GM18526 (cell line): Measurements from ENCODE around the gene CYBB.

ENCODE experiments used
- POLR2A ChIP-seq: IDR thresholded peaks from 3 replicates; pipeline ENCODE4 v1.6.1; 2011; ENCODE audit not compliant: insufficient read length; ENCODE audit errors: extremely low read depth

The CYBB gene

DNA sequence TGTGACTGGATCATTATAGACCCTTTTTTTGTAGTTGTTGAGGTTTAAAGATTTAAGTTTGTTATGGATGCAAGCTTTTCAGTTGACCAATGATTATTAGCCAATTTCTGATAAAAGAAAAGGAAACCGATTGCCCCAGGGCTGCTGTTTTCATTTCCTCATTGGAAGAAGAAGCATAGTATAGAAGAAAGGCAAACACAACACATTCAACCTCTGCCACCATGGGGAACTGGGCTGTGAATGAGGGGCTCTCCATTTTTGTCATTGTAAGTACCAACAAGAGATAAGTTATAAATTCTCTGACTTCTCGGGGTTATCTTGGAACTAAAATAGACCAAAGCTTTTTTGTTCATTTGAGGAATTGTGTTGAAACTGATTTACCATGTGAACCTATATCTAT lies at the start of gene CYBB:
CYBB (plus strand) TSS at position 203 of the 400 bp plus-strand sequence; CDS start at position 222, 19 bp downstream.
- peak; percentile 41 for TF ChIP-seq POLR2A

- TF ChIP-seq POLR2A: no peak
Observed at GRCh38 chrX:37745354-37745753, 34.5 kb upstream of the CYBB start.

- no peak for TF ChIP-seq POLR2A
Observed at GRCh38 chrX:37745835-37746217, 34.0 kb upstream of the CYBB start.

DNA sequence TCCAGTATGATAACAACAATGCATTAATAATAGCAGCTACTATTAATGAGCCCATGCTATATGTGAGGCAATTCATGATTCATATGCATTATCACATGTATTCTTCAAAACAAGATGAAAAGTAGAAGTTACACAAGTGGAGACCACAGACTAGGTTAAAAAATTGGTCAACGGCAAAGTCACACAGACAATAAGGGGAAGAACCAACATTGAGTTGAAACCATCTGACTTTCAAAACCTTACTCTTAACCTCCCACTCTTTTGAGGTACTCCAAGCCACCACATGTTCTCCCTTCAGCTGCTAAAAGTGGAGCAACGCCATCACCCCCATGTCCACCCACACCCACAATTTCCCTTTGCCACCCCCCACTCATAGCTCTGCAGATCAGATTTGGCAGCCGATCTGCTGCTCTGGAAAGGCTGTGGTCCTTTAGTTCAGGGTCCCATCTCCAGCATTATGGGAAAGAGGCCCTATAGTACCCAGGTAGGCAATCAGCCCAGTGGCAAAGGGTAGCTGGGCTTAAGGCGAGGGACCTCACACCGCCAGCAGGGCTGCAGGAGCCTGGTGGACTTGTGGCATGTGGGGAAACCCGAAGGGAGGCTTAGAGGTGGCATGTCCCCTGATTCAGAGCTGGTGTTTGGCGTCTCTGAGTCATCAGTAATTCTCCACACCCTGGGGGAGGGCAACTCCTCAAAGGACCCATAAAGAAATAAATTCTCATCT lies 33.5 kb upstream of the CYBB start:
- no peak for TF ChIP-seq POLR2A

DNA sequence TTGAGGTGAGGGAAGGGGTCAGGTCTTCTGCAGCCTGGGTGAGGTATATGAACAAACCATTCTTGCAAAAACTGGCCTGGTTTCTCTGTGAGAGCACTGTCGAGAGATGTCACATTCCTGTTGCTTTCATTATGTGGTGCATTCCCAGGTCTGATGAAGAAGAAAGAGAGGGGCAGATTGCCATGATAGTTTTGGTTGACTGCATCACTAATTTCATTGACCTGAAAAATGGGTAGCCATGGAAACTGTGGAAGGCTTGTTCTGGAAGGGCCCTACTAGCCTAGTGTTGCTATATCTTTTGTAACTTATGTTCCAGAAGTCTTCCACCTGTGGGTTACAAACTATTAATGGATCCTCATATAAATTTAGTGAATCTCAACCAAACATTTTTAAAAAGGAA lies 32.9 kb upstream of the CYBB start:
- no peak for TF ChIP-seq POLR2A

DNA sequence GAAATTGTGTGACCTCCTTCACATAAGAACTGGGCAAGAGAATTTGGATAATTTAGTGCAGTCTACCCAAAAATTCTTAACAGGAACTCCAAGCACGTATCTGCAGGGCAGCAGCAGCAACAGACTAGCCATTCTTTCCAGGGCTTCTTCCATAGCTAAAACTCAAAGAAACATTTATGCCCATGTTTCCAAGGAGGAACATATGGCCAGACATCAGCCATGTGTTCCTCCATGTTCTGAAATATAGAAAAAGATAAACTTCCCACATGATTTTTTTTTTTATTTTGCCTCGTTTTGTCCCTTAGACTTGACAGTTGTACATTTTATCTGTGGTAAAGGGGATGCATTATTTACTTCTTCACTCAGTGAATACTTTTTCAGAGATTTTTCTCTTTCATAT lies 27.6 kb upstream of the CYBB start:
- no peak for TF ChIP-seq POLR2A

DNA sequence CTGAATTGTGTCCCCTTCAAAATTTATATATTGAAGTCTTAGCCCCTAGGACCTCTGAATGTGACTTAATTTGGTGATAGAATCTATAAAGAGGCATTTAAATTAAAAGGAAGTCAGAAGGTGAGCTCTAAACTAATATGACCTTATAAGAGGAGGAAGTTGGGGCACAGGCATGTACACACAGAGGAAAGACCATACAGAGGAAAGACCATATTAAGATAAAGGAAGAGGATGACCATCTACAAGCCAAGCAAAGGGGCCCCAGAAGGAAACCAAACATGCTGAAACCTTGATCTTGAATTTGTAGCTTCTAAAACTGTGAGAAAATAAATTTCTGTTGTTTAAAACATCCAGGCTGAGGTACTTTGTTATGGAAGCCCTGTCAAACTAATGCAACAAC lies 26.9 kb upstream of the CYBB start:
- no peak for TF ChIP-seq POLR2A

GRCh38 chrX:37753384-37753783 lies 26.5 kb upstream of the CYBB start:
- no peak for TF ChIP-seq POLR2A

GRCh38 chrX:37754516-37754915 lies 25.3 kb upstream of the CYBB start:
- TF ChIP-seq POLR2A: no peak

GRCh38 chrX:37755025-37755424 lies 24.8 kb upstream of the CYBB start:
- no peak for TF ChIP-seq POLR2A

GRCh38 chrX:37757082-37757481 lies 22.8 kb upstream of the CYBB start:
- no peak for TF ChIP-seq POLR2A

DNA sequence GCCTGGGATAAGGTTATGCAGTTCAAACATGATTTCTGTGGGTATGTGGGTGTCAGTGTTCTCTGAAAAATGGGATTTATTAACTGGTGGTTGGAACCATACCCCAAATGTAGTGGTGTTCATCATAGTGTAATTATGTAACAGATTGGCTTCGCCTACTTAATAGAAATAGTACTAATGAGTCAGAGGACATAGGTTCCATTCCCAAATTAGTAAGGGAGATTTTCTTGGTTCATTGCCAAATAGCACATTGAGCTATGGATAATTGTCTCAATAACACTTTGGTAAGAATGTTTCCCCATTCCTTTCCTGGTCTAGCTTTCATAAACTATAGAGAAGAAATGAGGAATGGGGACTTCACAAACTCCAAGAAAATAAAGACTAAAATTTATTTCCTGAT lies 20.5 kb upstream of the CYBB start:
- no peak for TF ChIP-seq POLR2A

DNA sequence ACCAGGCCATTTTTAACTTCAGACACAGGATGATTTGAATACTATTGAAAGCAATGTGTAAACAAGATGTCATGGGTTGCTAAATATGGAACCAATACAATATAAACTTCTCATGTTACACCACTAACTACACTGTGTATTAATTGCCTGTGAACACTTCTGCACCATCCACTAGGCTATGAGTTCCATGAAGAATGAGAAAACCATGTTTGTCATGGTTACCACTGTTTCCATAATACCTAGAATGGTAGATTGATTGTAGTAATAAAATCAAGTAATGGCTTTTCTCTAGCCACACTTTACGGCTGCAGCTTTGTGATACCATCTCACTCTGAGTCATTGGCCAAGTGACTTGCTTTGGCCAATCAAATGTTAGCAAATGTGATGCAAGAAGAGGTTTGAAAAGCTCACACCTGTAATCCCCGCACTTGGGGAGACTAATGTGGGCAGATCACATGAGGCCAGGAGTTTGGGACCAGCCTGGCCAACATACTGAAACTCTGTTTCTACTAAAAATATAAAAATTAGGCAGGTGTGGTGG lies 19.9 kb upstream of the CYBB start:
- no peak for TF ChIP-seq POLR2A

DNA sequence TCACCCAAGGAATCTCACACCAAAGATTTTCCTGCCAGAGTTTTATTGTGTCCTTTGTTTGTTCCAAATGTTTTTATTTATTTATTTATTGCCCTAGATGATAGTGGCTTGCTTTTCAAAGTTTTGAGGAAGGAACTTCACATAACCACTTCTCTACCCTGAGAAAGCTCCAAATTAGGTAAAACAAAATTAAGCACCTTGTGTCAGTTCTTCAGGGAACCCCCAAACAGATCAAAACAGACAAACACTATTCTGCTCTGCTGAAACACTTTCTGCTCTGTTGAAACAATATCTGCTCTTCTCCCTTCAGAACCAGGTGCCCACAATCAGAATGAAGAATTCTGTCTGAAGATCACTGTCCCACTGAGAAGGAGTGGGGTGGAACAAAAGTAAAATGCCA lies 16.5 kb upstream of the CYBB start:
- no peak for TF ChIP-seq POLR2A

DNA sequence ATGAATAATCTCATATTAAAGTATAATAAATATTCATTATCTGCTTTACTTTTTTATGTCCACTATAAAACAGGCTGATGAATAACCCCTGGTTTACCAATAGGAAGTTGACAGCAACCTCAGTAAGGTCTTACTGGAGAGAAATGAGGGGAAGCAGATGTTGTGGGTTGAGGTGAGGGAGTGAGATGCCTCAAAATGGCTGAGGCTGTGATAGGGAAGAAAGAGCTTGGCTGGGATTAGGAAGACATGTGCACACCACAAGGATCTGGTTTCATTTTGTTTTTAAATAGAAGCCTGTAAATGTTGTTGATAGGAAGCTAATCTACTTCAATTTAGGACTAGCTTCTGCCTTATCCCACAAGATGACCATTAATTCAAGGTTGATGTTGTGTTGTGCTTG lies 14.4 kb upstream of the CYBB start:
- TF ChIP-seq POLR2A: no peak

DNA sequence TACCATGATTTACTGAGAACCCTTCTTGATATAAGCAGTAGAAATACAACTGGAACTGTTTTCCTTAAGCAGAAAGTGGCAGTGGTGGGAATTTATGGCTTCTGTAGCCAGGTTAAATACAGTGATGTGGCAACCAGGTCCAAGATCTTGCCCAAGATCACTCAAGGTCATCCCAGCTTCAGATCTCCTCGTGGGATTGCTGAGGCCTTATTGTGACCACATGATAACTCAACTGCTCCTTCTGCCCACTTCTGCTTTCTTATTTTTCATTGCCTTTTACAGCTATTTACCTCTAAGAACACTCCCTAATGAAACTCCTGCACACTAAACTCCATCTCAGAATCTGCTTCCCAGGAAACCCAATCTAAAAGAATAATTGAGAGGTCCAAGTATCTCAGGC lies 12.4 kb upstream of the CYBB start:
- TF ChIP-seq POLR2A: no peak
